Measurements from ENCODE around the gene DNAJC18.

Gene DNAJC18

GRCh38 chr5:139385061-139386049, 54.0 kb downstream of the DNAJC18 start:
- no peak for DNase-seq

GRCh38 chr5:139384591-139385051, 54.7 kb downstream of the DNAJC18 start:
- DNase-seq = no peak

- no peak for DNase-seq
Observed at GRCh38 chr5:139383993-139384590, 55.2 kb downstream of the DNAJC18 start.

- no peak for DNase-seq
Observed at GRCh38 chr5:139383275-139383992, 55.9 kb downstream of the DNAJC18 start, which contains the start of gene SLC23A1. SLC23A1 (minus strand) TSS chr5:139383297; CDS start chr5:139383253, 44 bp downstream.

DNA sequence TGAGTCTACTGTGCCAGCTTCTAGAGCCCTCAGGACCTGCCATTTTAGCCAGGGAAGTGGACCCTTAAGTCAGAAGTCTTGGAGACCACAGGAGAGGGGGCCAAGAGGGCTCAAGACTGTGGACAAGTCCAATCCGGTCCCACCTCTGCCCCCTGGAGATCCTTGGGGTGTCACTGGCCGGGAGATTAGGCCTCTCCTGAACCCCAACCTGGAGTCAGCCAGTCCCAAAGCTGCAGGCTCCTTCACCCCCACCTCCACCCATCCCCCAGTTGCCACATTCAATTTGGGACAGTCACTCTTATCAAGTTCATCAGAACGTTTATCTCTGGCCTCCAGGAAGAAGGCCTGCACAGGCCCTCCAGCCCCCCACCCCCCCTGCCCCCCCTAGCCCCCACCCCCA, 56.5 kb downstream of the DNAJC18 start:
- DNase-seq = no peak

DNA sequence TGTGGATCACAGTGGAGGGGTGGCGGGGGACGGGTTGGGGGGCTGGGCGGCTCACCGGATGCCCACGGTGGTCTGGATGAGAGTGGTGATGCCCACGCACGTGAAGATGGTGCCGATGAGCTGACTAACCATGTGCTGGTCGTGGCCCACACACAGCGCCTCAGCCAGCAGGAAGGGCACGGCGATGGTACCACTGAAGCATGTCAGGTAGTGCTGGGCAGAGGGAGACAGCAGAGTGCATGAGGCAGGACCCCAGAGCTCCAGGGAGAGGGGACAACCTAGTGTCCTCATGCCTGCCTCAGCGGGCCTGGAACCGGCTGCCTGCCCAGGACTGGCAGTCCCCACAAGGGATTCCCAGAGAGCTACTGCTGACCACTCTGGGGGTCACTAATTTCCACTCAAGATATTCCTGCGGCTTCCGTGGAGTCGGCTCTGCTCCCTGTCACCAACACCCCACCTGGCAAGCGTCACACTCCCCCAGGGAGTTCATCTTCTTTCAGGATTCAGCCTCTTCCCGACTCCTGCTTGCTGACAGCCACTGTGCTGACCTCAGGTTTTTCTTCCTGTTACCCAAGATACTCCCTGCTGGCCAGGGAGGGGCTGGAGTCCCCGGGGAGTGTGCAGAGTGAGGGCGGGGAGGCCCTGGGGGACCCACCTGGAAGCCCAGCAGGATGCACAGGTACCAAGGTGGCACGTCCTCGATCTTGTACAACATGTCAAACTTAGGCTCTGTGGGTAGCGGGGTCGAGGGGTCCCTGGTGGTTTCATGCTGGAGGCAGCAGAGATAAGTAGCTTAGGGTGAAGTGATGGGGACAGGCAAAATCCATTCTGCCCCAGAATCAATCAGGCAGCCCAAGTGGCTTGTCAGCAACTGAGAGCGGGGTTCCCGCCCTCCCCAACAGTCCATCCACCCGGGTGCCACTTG, 57.2 kb downstream of the DNAJC18 start:
- DNase-seq = no peak

DNA sequence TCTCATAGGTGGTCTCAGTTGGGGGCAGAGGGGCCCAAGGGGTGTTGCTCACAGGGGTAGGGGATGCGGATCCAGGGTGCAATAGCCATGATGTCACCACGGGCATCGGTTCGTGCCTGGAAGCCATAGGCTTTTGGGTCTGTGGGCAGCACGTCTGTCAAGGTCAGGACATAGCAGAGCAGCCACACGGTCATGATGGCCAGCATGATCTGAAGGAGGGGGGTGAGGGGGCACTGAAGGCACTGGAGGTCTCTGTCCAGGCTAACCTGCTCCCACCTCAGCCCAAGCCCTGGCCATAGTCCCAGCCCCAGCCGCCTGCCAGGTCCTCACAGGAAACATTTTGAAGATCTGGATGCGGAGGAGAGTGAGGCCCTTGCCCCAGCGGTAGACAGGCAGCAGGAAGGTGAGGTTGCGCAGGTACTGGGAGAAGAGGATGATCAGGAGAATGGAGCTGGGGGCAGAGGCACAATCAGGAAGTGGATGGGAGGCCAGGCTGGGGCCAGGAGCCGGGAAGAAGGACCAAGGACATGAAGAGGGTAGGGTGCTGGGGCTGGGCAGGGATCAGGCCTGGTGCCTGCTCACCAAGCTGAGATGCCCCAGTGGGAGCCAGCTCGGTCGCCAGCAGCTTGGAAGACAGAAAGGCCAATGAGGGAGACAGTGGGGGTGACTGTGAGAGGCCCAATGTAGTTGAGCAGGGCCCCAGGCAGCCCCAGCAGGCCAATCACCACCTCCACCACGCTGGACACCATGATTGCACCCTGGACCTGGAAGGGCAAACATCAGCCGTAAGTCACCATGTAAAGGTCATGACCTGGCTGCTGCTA, 59.5 kb downstream of the DNAJC18 start:
- DNase-seq = no peak

DNA sequence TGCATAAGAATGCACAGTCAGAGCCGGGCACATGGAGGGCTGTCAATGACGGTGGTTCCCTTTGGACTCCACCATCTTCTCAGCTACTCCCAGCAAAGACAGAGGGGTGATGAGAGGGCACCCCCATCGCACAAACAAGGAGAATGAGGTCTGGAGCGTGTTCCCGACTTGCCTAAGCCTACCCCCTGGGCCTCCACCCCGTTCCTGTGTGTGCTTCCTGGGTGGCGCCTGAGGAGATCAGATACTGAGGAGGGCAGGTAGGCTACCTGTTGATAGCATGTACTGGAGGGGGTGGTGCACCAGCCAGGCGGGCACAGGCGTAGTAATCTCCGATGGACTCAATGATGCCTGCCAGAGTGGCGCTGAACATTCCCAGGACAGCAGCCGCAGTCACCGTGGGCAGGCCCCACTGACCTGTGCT, 60.4 kb downstream of the DNAJC18 start:
- no peak for DNase-seq

DNA sequence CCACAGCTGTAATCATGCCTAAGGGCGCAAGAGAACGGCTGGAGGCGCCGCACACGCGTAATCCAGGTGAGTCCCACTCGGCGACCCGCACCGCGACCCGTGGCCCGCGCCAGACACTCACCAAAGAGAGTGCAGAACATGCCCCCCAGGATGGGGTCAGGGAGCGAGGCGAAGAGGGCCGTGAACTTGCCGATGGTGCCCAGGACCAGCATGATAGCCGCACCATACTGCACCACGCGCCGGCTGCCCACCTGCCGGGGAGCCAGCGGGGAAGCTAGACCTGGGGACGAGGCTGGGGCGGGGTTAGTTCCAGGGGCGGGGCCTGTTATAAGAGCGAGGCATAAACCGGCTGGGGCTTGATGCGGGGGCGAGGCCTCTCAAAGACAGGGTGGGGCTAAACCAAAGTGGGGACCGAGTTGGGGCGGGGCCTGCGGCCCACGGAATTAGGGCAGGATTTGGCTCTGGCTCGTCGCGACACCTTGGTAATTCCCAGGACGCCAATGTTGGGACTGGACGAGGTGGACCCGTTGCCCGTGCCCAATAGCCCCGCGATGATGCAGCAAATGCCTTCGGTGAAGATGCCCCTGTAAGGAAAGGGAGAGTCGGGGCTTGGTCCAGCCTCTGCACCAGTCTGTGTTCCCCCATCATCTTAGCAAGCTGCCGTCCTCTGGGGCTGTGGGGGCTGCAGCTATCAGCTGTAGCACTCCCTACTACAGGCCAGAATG, 61.1 kb downstream of the DNAJC18 start:
- no peak for DNase-seq

GRCh38 chr5:139377226-139377625, 62.1 kb downstream of the DNAJC18 start:
- DNase-seq = no peak

DNA sequence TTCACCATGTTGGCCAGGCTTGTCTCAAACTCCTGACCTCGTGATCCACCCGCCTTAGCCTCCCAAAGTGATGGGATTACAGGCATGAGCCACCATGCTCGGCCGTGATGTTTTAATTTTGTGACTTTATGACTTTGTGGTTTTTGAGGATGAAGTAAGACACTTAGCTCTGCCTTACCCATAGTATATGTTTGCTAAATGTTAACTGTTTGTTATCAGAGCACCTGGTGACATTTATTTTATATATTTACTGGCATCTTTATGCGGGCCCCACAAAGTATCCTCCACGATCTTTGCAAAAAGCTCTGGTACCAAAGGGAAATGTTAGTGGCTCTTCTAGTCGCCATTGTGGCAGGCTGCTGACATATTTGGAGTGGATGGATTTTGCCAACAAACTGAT, 63.0 kb downstream of the DNAJC18 start:
- DNase-seq = no peak

DNA sequence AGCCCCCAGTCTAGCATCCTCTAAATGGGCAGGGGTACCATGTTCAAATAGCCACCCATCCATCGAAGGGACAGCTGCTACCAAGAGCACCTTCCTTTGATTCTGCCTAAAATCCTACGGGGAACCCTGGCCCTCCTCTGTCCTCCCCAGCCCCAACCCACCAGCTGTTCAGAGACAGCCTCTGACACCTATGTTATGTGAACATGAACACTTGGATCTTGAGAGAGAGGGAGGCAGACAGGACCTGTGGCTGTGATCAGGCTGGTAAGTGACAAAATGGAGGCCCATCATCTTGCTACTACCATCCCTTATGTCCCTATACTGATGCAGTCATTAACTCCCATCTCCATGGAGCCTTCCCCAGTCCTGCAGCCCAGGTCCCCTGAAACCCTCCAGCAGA, 64.4 kb downstream of the DNAJC18 start:
- no peak for DNase-seq

DNA sequence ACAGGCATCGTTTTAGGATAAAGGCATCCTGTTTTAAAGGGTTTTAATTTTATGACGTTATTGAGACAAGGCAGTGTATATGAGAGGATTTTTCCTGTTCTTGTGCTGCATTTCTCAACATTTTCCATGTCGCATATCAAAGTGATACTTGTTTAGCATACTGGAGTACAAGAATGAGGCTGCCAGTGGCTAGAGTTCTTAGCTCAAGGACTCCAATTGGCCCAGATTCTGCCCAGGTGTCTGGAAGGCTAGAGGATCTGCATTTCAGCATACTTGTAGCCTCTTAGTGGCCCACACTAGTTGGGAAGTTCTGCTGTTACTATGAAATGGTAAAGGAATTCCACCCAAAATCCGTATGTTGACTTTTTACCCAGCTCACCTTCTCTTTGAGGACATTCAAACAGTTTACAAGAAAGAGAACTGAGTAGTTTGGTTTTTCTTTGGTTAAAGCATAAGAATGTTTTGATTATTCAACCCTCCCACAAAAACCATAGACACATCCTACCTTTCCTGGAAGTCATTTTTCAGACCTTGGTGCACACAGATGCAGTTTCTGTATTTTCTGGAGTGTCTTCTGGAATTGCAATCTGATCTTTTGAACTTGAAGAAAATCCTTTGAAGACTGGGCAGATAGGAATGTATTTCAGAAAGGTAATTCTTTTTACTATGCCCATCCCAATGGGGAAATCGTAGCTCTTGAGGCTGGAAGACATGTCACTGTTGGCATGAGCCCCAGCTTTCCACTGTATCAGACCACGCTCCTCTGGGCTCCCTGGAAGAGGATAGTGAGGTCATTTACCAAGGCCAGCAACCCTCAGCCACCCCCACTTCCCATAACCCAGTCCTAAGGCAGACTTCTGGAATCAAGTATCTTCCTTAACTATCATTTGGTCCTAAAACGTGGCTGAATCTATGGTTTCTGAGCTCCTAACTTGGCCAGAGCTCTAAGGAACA, 67.6 kb downstream of the DNAJC18 start:
- no peak for DNase-seq

- DNase-seq = no peak
Observed at GRCh38 chr5:139369181-139369580, 70.1 kb downstream of the DNAJC18 start.

DNA sequence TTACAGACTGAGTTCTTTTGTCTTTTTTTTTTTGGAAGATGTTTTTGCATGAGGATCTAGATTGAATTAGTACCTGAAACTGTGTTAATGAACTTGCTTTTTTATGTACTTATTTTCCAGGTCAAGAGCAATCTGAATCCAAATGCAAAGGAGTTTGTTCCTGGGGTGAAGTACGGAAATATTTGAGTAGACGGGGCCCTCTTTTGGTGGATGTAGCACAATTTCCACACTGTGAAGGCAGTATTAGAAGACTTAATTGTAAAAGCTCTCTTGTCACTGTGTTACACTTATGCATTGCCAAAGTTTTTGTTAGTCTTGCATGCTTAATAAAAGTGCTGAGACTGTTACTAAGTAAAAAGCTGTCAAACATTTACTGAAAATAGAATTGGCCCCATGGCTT, 70.7 kb downstream of the DNAJC18 start:
- DNase-seq = no peak

DNA sequence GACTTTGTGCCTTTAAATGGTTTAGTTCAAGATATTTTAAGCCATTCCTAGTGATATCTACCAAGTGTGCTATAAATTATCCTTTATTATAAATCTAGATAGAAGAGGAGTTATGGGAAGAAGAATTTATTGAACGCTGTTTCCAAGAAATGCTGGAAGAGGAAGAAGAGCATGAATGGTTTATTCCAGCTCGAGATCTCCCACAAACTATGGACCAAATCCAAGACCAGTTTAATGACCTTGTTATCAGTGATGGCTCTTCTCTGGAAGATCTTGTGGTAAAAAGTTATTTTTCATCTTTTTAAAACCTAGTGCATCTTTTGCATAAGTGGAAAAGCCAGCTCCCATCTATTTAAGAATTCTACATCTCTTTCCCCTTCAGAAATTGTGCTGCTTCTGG, 74.9 kb downstream of the DNAJC18 start:
- no peak for DNase-seq

DNA sequence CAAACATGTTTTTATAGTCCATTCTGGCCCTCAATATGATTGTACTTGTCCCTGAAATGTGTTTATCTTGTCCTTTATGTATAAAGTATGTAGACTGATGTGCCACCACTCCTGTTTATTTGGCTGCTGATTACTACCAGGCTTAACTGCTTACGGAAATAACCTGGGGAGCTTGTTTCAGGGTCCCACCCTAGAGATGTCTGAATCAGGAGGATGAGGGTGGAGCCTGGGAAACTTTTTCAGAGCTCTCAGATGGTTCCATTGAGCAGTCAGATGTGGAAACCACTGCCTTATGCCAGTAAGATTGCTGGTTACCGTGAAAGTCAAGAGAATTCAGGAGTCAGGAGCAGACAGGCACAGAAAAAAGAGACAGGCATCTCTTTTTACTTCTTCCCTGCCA, 75.4 kb downstream of the DNAJC18 start:
- no peak for DNase-seq

GRCh38 chr5:139361835-139362429, 77.4 kb downstream of the DNAJC18 start:
- no peak for DNase-seq

GRCh38 chr5:139360384-139360783, 78.9 kb downstream of the DNAJC18 start:
- DNase-seq = no peak
